PFSK-1 (cell line): ENCODE results near the gene KPNA3.

Experiments used
- FOXP2 ChIP-seq: optimal IDR thresholded peaks from 2 replicates; pipeline ENCODE3; 2011; ENCODE audit warnings: borderline replicate concordance, control low read depth, inconsistent platforms; ENCODE audit not compliant: insufficient read depth; ENCODE audit errors: extremely low read length, extremely low read depth
- POLR2AphosphoS5 ChIP-seq: IDR thresholded peaks from 2 replicates; pipeline ENCODE4 v1.6.1; 2012; ENCODE audit warnings: low read depth, mild to moderate bottlenecking, control low read depth, low read length, moderate library complexity
- SIN3A ChIP-seq: IDR thresholded peaks from 2 replicates; pipeline ENCODE4 v1.6.1; 2012; ENCODE audit warnings: mild to moderate bottlenecking, low read length, moderate library complexity, borderline replicate concordance; ENCODE audit not compliant: insufficient read depth
- TAF1 ChIP-seq: IDR thresholded peaks from 2 replicates; pipeline ENCODE4 v1.6.1; 2012; ENCODE audit warnings: low read length, control low read depth, borderline replicate concordance; ENCODE audit not compliant: insufficient read depth
- TF ChIP-seq, protein P1 (sequence below), 2 experiments: IDR thresholded peaks; 2 replicates each; pipeline versions ENCODE4 v1.6.1 to v1.8.0; 2011 to 2012; ENCODE audit warnings: low read depth in 2 of 2, low read length in 2 of 2, control low read depth in 1 of 2, inconsistent platforms in 1 of 2, mild to moderate bottlenecking in 1 of 2, moderate library complexity in 1 of 2; ENCODE audit not compliant: insufficient read depth in 1 of 2

DNA sequence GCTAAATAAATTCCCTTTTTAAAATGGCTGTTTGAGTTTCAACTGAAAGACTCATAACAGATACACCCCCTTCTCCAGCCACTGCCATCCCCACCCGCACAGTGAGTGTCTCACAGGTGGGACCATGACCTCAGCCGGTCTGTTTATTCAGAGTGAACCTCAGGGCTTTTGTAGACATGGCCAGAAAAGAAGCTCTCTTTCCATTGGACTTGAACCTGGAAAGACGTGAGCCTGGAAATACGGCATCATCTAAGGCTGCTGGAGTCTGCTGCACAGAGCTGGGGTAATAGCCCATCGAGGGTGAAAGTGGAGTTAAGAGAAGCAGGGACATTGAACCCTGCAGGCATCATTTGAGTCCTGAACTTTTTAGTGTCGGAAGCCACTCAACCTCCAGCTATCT lies 15.2 kb upstream of the KPNA3 start:
- TF ChIP-seq POLR2AphosphoS5 = no peak
- no peak for TF ChIP-seq TAF1
- TF ChIP-seq SIN3A = no peak
- TF ChIP-seq, protein P1, sequence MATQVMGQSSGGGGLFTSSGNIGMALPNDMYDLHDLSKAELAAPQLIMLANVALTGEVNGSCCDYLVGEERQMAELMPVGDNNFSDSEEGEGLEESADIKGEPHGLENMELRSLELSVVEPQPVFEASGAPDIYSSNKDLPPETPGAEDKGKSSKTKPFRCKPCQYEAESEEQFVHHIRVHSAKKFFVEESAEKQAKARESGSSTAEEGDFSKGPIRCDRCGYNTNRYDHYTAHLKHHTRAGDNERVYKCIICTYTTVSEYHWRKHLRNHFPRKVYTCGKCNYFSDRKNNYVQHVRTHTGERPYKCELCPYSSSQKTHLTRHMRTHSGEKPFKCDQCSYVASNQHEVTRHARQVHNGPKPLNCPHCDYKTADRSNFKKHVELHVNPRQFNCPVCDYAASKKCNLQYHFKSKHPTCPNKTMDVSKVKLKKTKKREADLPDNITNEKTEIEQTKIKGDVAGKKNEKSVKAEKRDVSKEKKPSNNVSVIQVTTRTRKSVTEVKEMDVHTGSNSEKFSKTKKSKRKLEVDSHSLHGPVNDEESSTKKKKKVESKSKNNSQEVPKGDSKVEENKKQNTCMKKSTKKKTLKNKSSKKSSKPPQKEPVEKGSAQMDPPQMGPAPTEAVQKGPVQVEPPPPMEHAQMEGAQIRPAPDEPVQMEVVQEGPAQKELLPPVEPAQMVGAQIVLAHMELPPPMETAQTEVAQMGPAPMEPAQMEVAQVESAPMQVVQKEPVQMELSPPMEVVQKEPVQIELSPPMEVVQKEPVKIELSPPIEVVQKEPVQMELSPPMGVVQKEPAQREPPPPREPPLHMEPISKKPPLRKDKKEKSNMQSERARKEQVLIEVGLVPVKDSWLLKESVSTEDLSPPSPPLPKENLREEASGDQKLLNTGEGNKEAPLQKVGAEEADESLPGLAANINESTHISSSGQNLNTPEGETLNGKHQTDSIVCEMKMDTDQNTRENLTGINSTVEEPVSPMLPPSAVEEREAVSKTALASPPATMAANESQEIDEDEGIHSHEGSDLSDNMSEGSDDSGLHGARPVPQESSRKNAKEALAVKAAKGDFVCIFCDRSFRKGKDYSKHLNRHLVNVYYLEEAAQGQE (IDR thresholded peaks at IDR 0.05; ENCODE audit: insufficient read depth in 1 of 2, low read depth in 2 of 2, low read length in 2 of 2) = no peak
- no peak for TF ChIP-seq FOXP2
